ENCODE results near the gene SCYGR8.

Gene SCYGR8

DNA sequence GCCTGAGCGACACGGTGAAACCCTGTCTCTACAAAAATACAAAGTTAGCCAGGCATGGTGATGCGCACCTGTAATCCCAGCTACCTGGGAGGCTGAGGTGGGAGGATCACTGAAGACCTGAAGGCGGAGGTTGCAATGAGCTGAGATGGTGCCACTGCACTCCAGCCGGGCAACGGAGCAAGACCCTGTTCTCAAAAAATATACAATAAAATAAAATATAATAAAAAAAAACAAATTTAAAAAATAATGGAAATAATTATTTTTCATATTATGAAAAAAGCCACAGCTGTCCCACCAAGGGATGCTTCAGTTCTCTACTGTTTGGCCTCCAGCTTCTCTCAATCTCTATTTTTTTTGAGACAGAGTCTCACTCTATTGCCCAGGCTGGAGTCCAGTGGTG lies 38.3 kb upstream of the SCYGR8 start:
- ChIA-PET CTCF (no interaction called here), POLR2A (no interaction called here)
- no peak overlapping the region for H3K4me3 ChIP-seq (ENCODE audit: low read depth, low read length)
- DNase-seq (ENCODE audit: low read depth, low spot score), result no peak
- TF ChIP-seq, protein P1, sequence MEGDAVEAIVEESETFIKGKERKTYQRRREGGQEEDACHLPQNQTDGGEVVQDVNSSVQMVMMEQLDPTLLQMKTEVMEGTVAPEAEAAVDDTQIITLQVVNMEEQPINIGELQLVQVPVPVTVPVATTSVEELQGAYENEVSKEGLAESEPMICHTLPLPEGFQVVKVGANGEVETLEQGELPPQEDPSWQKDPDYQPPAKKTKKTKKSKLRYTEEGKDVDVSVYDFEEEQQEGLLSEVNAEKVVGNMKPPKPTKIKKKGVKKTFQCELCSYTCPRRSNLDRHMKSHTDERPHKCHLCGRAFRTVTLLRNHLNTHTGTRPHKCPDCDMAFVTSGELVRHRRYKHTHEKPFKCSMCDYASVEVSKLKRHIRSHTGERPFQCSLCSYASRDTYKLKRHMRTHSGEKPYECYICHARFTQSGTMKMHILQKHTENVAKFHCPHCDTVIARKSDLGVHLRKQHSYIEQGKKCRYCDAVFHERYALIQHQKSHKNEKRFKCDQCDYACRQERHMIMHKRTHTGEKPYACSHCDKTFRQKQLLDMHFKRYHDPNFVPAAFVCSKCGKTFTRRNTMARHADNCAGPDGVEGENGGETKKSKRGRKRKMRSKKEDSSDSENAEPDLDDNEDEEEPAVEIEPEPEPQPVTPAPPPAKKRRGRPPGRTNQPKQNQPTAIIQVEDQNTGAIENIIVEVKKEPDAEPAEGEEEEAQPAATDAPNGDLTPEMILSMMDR (IDR thresholded peaks at IDR 0.05; ENCODE audit: insufficient read depth, low read length, missing control alignments), result no peak

DNA sequence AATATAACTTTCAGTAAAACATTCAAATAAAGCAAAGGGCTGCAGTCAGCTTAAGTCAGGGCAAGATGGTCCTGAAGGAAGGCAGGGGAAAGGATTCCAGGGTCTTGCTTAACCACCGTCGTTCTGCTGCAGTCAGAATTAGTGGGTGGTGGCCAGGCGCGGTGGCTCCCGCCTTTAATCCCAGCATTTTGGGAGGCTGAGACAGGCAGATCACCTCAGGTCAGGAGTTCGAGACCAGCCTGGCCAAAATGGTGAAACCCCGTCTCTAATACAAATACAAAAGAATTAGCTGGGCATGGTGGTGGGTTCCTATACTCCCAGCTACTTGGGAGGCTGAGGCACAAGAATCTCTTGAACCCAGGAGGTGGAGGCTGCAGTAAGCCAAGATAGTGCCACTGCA lies 34.7 kb upstream of the SCYGR8 start:
- CTCF ChIA-PET, result interaction anchor here (0.5 kb wide), 1 partner anchor 301 kb away, joined by 5 read pairs; no protein-coding TSS in a partner anchor
- POLR2A ChIA-PET, result no interaction called here
- no peak overlapping the region for H3K4me3 ChIP-seq (ENCODE audit: low read depth, low read length)
- no peak for DNase-seq (ENCODE audit: low read depth, low spot score)
- TF ChIP-seq, protein P1 (IDR thresholded peaks at IDR 0.05; ENCODE audit: insufficient read depth, low read length, missing control alignments), result no peak

DNA sequence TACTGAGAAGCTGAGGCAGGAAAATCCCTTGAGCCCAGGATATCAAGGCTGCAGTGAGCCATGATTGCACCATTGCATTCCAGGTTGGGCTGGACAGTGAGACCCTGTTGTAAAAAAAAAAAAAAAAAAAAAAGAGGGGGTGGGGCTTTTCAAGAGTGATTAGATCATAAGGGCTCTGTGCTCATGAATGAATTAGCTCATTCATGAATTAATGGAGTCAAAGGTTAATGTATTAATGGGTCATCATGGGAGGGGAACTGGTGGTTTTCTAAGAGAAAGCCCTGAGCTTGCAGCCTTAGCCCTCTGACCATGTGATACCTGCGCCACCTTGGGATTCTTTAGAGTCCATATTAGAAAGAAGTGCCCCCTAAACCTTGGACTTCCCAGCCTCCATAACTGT lies 32.4 kb upstream of the SCYGR8 start:
- TF ChIP-seq, protein P1 (IDR thresholded peaks at IDR 0.05; ENCODE audit: insufficient read depth, low read length, missing control alignments), result no peak
- ChIA-PET POLR2A (no interaction called here), CTCF (no interaction called here)
- no peak for DNase-seq (ENCODE audit: low read depth, low spot score)
- H3K4me3 ChIP-seq (ENCODE audit: low read depth, low read length), result no peak overlapping the region

DNA sequence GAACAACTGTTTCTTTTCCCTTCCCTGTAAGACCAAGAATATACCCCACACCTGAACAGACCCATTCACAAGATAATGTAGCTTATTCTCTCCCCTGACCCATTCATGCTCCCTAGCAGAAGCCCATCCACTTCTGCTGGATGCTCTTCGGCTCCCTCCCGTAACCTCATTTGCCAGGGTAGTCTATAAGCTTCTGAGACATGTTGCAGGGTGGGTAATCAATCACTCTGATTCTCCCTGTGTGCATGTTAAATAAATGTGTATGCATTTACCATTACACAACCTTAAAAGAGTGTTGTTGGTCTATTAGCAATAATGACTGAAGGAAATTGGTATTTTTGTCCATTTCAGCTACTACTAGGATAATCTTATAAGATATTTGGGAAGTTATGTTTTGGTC lies 29.2 kb upstream of the SCYGR8 start:
- H3K4me3 ChIP-seq (ENCODE audit: low read depth, low read length), result no peak overlapping the region
- TF ChIP-seq, protein P1 (IDR thresholded peaks at IDR 0.05; ENCODE audit: insufficient read depth, low read length, missing control alignments), result no peak
- DNase-seq (ENCODE audit: low read depth, low spot score), result no peak
- ChIA-PET CTCF (no interaction called here), POLR2A (no interaction called here)

DNA sequence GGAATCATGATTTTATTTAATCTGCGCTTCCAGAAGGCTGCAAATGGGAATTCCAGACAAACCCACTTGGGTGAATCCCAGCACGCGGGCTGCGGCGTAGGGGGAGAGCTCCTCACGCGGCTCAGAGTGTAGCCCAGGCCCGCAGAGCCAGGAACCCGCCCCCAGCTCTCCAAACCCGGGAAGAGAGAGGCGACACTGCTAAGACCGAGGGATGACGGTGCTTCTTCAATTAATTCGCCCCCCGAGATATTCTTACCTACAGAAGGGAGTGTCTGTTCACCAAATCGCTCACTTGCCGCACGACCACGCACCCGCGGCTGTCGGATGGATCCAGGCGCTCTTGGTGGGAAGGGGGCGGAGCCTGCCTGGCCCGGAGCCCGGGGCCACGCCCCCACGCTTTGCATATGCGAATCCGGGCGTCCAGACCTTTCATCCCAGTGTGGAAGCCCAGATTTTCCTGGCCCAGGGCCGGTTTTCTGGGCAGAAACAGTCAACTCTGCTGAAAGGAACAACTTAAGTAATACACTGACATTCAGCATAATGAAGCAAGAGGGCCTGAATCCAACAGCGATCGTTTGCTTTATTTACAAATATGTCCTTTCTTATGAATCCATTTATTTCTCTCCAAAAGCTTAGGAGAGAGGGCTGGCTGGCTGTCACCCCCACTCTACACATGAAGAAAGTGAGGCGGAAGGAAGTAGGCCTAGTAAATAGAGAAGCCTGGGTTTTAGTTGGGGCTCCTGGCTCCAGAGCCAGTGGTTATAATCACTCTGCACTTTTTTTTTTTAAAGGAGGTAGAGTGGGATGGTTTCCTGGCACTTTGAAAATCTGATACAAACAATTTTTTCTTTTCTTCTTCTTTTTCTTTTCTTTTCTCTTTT lies 27.8 kb upstream of the SCYGR8 start, which contains the start of gene SLC19A3:
SLC19A3 (minus strand) TSS at position 342 of the 881 bp plus-strand sequence. CDS start 15,710 bp downstream, outside the sequence.
- ChIA-PET CTCF (interaction anchor here (0.9 kb wide), 1 partner anchor 46 kb away, joined by 3 read pairs; no protein-coding TSS in a partner anchor), POLR2A (no interaction called here)
- TF ChIP-seq, protein P1 (IDR thresholded peaks at IDR 0.05; ENCODE audit: insufficient read depth, low read length, missing control alignments), result no peak
- no peak for DNase-seq (ENCODE audit: low read depth, low spot score)
- H3K4me3 ChIP-seq (ENCODE audit: low read depth, low read length), result peak within 1 kb of the TSS; percentile 49

DNA sequence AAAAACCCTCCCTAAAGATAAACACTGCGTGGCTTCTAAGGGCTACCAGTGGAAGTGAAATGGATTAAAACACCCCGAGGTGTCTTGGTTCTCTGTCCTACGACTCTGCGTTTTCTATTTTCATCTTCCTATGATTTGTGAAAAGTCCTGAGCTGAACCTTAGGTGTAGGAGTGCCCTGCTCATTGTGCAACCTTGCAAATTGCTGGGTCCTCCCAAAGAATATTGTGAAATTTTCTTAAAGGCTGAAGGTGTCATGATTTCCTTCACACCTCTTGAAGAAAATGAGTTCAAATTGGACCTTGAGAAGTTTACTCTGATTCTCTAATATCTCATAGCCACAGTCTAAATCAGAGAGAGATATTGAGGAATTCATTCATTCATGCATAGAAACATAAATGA lies 26.1 kb upstream of the SCYGR8 start:
- no peak overlapping the region for H3K4me3 ChIP-seq (ENCODE audit: low read depth, low read length)
- DNase-seq (ENCODE audit: low read depth, low spot score), result no peak
- TF ChIP-seq, protein P1 (IDR thresholded peaks at IDR 0.05; ENCODE audit: insufficient read depth, low read length, missing control alignments), result no peak
- POLR2A ChIA-PET, result no interaction called here
- CTCF ChIA-PET, result no interaction called here
